HS-27A (cell line): ENCODE results near the gene CCDC177.

Experiments used
- DNase-seq: peaks from one replicate; pipeline ENCODE4 v3.0.0-alpha.2; 2012; ENCODE audit warnings: low read depth, missing footprints

CCDC177 gene

DNA sequence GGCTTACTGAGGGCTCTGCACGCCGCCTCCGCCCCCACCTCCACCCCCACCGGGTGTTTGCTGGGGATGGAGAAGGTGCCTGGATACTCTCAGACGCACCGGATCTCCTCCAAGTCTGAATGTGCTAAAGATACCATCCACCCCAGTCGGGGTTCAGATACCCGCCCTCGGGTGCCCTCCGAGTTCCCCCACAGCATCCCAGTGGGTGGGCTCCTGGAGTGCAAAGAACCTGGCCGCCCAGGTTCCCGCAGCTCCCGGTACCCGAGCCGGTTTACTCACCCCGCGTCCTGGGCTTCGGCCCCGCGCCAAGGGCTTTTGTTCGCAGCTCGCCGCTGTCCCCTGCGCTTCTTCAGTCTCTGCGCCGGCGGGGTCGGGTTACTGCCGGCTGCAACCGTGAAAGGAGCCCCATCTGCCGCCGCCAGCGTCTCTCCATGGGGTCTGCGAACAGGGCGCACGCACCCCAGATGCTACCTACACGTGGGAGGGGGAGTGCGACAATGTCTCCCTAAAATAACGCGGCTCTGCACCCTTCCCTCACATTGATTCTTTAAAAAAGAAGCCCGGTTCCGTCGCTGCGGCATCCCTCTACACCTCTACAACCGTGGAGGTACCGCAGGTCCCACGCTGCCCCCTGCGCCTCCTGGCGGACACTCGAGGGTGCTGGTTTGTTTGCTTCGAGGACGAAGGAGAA, at the start of gene CCDC177:
TSS of gene CCDC177 (minus strand) at position 609 of the 691 bp plus-strand sequence. CDS start 1,249 bp downstream, outside the sequence.
- DNase-seq: peak; percentile 26

DNA sequence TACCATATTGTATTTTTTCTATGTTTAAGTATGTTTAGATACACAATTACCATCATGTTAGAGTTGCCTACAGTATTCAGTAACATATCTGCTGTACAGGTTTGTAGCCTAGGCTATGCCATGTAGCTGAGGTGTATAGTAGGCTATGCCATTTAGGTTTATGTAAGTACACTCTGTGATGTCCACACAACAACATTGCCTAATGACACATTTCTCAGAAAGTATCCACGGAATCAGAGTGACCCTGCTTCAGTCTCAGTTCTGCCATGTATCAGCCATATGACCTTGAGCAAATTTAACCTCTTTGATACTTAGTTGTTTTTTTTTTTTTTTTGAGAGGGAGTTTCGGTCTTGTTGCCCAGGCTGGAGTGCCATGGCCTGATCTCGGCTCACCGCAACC, 49.5 kb upstream of the CCDC177 start:
- no peak for DNase-seq

DNA sequence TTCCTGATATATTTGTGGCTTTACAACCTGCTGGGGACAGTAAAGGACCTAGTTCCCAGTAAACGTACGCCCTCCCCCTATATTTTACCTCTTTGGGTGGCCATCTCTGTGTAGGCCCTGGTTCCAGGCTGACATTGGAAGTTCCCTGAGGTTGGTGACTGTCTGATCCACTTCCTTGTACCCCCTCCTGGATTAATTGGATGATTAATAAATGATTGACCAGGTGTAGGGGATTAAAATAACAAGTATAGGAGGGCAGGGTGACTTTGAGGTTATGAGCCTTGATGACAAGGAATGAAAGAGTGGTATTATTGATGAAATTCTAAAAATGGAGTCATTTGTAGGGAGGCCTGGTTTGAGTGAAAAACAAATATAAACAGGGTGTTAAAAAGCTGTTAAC, 46.3 kb upstream of the CCDC177 start:
- no peak for DNase-seq

DNA sequence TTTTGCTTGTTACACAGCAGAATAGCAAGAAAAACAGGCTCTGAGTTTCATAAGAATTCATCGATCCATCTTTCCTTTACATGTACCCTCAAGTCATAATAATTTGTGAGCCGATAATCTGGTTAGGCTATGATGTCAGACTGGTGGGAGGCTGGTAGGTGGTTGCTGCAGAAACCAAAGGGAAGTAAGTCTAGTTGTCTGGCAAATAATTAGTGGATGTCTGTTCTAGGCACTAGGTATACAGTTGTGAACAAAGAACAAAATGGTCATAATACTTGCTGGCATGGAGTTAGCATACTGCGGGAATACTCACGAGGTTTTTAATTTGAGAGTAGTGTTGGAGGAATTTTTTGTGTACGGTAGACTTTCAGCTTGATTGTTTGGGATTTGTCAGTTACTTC, 45.5 kb upstream of the CCDC177 start:
- DNase-seq: no peak

DNA sequence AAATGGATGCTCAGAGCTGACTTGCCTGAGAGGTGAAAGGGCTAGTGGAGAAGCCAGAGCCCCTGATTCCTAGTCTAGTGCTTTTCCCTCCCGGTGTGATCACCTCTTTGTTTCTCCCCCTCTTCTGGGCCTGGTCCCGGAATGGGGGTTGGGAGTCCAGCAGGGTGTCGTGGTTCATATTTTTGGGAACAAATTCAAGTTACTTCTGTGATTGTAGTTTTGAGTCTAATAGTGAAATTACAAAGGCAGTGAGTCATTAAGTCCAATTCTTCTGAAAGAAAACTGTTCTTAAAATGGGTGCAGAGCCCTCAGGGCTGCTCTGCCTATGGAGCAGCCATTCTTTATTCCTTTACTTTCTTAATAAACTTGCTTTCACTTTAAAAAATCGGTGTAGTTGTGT, 44.3 kb upstream of the CCDC177 start:
- no peak for DNase-seq

DNA sequence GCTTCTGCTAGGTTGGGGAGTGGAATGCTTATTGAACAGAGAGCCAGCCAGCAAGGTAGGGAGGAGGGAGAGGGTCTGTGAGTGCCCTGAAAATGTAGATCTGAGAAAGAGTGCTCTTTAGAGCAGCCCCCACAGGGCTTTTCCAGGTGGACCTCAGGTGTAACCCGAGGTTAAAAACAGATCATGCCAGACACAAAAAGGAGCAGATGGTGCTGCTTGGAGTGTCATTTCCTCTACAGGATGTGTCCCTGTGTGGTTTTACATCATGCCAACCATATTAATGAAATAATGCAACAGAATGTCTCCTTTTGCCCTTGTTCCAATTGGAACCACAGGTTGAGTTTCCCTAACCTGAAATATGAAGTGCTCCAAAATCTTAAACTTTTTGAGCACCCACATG, 43.1 kb upstream of the CCDC177 start:
- no peak for DNase-seq

DNA sequence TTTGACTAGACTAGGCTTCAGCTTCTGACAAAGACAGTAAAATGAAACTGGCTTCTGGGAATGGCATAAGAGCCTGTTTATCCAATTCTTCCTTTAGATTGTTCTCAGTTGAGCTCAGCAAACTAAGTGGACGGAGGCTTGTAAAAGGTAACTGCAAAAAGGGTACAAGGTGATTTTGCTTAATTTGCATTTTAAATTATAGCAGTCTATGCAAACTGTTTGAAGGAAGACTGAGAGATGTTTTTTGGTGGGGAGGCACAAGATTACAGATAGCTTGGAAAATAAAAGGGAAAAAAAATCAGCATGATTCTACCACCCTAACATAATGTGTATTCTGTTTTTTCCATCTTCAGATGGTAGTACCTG, 41.7 kb upstream of the CCDC177 start:
- no peak for DNase-seq

DNA sequence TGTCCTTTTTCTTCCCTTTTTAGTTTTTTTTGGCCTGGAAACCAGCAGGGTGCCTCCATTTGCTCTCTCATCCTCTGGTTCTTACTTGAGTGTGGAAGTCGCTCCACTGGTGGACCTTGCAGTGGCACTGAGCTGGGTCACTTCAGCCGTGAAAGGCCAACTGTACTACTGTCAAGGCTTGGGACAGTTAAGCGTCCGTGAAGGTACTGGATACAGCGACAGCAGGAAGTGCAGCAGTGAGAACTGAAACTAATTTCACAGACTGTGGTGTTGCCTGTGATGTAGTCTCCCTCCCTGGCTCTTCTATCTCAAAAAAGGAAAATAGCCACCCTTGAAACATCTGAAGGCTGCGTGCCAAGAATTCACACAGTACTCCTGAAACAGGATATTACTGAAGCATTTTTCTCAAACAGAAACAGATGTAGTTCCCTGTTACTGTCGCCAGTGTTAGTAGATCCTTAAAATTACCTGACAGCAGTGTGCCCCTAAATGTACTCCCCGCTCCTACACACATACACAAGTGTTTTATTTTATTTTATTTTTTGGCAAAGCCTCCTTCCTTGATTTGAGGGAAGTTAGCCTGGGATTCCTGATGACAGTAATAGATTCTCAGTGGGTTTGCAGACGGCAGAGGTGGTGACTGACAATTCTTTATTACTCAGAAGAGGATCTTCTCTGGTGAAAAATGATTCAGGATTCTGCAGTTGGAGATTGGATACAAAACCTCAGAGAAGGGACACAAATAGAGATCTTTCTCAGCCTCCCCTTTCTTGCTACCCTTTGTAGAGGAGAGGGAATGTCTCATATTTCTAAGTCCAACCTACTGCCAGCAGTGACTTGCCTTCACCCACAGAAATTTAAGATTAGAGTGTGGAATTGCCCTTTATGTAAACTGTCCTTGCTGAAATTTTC, 41.1 kb upstream of the CCDC177 start:
- no peak for DNase-seq

DNA sequence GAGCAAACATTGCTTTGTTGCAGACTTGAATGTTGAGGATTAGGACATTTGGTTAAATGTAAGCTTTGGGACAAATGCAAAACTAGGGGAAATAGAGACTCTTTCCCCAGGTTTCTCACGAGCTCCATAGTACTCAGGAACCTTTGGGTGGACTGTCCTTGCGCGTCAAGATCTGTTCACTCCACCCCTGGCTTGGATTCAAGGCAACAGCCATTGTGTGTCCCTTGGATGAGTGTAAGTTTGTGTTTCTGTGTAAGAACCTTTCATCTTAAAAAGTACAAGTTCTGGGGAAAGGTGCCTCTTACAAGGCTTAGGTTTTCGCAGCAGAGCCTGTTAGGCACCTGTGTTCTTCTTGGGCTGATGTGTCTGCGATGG, 40.4 kb upstream of the CCDC177 start:
- DNase-seq: no peak

DNA sequence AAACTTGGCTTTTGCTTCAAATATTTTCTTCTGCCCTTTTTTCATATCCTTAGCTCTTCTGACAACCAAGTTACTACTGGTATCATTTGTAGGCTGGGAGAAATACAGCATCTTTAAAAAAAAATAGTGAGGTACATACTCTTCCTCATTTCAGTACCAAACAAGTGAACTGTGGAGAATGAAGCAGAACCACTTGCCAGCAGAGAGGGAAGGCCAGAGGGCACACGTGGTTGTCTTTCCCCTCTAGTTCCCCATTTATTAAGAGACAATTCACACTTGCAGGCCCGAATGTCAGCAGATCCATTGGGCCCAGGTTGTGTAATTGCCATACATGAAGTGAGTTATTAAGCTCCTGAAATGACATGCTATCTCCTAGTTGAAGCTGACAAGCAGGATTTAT, 39.9 kb upstream of the CCDC177 start:
- no peak for DNase-seq

DNA sequence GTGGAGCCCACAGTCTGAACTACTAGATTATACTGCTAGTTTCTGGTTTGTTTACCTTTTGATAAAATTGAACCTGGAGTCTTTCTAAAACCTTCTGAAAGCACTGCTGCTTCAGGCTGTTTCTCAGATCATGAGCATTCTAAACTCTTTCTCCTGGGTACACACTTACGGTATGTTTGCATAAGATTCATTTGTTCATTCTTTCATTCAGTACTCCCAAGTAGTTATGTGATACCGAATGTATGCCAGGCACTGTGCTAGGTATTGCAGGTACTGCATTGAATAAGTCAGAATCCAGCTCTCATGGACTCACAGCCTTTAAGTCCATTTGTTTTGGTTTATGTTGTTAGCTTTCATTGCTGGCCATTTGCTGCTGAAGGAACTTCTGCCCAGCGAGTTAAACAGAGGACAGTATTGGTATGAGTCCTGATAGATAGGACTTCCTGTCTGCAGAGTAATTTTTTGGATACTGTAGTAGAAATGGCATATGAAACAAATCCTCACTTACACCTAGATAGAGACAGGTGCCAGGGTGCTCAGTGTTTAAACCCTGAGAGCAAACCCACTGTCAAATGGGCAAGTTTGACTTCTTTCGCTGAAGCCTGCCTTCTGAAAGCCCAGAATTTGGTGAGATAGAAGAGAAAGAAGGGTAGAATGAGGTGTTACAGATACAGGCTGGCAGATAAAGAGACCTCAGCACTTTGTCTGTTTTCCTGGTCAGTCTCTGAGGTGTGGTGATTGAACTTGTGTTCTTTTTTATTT, 38.8 kb upstream of the CCDC177 start:
- DNase-seq: no peak

DNA sequence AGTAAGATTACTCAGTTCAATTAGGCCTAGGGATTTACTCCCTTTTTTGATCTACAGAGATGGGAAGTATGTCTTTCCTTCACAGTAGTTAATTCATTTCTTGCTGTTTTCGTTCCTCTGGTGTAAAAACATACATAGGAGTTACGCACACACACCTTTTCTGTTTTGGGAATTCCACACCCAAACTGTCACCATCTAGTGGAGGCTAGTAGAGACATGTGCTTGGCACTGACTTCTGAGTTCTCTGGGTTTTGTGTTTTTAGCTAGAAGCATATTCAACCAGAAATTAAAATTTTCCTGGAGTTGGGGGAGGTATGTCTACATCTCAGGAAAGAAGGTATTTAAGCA, 38.1 kb upstream of the CCDC177 start:
- no peak for DNase-seq

DNA sequence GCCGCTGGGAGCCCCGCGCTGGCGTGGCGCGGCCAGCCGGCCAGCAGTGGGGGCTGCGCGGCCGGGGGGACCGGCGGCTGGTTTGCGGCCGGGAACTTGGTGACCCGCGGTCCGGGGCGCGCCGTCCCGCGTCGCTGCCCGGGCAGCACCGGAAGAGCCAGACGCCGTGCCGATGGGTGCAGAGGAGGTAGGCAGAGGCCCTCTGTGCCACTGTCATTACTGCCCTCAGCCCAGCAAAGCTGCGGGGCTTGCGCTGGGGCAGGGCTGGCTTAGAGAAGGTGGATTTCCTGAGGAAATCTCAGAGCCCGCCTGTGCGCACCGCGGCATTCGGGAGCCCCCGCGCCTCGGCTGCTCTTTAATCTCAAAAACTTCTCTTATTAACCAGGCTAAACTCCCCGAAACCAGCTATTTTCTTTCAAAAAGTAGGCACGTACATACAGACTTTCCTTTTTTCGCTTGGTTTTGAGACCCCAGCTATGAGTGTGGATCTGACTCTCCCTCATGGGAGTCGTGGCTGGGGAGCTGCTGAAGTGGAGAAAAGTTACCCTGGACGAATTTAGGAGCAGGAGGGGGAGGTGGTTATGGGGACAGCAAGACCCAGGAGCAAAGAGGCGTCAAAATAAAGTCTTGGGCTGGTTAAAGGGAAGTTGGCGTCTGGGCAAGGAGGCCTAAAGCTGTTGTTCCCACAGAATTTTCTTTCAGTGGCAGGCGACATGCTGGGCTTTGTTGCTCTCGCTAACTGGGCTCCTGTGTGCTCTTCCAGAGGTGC, 37.5 kb upstream of the CCDC177 start:
- DNase-seq: no peak

DNA sequence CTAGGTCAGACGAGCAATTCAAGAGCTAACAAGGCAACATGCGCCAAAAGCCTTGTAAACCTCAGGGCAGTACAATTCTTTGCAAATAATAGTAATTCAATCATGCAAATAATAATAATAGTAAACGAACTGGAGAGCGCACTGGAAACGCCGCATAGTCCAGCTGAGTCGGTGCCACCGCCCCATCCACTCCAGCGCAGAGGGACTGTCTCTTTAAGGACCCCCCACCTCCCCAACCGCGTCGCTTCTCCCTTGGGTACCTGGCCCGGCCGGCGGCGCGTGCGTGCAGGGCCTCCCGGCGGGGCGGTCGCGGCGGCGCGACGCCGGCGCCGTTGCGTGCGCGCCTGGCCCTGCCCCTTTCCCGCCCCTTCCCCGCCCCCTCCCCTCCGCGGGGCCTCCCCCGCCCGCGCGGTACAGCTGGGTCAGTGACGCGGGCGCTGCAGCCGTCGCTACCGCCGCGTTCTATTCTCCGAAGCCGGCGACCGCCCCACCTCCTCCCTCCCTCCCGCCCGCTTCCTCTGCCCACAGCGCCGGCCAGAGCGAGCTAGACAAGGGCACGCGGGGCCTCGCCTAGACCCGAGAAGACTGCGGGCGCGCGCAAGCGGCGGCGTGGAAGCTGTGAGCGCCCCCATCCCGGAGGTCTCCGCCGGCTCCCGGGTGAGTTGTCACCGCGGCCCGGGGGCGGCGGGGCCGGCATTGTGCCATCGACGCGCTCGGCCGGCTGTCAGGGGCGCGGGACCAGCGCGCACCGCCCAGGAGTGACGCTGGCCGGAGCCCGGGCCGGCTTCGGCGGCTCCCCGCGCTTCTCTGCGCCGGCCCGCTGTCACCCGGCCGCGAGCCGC, 36.7 kb upstream of the CCDC177 start, which contains the start of gene SUSD6:
TSS of gene SUSD6 (plus strand) at position 425 of the 842 bp plus-strand sequence. CDS start 46,997 bp downstream, outside the sequence.
- DNase-seq: peak; percentile 58

DNA sequence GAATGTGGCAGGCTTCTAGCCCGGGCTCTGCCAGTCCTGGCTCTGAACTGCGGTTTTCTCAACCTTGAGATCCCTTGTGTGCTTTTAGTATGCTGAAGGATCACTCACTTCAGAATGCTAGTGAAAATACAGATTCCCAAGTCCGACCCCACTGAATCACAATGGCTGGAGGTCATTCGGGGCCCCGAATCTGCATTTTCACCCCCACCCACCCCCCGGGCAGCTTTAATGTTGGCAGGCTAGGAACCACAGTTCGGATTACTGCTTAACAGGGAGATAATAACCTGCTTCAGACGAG, 36.2 kb upstream of the CCDC177 start:
- no peak for DNase-seq

DNA sequence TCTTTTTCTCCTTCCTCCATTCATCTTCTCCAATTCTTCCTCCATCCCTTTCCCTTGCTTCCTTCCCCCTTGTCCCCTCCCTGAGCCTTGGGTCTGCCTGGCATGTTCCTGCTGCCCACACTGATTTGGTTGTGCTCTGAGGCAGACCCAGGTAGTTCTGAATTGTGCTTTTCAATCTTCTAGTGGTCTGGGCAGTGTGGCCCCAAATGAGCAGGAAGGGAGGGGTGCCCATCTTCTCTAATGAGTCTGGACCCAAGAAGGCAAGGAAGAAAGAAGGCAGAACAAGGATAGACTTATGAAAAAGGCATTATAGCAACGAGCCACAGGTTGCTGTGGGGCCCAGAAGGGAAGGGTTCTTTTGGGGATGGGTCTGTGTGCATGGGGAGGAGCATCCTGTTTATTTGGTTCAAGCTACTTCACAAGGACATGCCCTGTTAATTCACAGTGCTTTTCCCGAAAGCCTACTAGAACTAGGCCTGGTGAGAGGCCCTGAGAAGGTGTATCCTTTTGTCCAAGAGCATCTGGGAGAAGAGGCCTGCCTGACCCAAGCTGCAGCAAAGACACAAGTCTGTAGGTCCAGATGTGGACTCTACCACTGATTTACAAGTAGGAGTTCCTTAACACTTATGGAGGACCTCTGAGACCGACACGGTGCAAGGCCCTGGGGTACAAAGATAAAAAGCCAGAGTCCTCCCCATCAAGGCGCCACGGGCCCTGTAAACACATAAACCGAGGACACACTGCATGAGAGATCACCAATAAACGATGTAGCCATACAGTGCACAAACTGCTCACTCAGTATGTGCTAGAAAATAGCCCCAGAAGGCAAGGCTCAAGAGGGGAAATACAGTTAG, 35.6 kb upstream of the CCDC177 start:
- no peak for DNase-seq

DNA sequence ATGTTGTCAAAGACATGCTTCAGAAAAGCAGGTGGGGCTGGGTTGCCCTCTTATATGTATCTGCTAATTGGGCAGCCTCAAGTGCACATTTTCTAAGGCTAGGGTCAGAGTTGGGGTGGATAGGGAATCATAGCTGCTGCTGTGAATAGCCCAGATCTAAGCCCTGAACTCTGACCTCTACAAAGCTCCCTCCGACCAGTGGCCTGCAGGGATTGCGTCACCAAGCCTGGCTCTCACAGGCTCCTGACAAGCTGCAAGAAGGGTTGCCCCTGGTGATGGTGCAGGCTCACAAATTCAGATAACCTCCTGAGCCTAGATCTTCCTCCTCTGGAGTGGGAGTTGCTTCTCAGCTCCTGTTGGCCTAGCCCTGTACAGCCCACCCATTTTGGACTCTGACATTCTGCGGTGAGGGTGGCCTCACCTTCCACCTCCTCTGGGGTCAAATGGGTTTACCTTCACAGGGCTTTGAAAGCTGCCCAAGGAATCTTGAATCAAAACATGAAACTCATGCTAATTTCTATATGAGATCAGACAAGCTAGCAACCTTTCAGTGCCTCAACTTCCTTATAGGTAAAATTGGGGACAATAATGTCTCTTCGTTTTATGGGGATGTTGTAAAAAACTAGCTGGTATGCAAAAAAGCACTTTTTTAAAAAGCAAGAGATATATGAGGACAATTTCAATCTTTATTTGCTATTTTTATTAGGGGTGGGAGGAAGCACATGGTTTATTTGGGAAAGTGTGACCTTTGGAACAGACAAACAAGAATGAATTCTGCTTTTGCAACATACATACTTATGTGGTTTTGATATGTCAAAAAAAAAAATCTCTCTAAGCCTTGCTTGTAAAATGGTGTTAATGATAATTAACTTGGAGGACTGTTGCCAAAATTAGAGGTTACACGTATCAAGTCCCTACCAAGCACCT, 31.9 kb upstream of the CCDC177 start:
- no peak for DNase-seq

DNA sequence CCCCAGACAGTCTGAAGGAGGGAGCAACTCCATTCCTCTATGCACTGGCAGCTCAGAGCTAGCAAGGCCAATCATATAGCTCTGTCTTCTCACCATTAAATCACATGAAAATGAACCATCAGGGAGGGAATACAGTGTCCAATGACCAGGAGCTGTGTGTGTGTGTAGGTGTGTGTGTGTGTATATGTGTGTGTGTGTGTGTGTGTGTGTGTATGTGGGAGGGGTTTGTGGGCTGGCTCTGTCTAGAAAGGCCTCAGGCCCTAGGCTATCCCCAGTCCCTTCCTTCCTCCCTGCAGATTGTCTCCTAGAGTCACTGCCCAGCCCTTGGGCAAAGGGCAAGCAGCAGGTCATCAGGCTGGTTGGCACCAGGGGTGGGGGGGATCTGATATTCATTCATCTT, 31.1 kb upstream of the CCDC177 start:
- DNase-seq: no peak

DNA sequence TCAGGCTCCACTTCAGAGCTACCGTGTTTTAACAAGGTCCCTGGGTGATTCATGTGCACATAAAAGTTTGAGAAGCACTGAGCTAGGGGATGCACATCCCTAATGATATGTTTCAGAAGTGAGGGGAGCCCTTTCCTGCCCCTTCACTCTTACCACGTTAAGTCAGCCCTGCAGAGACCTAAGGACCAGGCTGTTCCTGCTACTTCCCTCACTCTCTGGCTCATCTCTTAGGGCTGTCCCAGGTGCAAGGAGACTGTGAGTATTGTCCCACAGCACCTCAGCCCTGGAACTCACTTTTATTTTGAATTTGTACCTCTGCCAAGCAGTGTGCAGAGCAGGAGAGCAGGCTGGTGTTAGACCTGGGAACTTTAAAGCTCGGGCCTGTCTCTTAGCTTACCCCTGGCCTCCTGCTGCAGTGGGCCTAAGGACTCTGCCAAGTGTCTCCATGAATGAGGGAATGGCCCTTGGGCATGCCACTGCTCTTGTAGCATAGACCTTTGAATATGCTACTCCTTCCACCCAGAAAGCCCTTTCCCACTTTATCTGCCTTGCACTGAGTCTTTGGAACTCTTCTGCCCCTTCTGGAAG, 25.7 kb upstream of the CCDC177 start:
- no peak for DNase-seq
